ENCODE data around the gene CSRP1.

CSRP1 gene

DNA sequence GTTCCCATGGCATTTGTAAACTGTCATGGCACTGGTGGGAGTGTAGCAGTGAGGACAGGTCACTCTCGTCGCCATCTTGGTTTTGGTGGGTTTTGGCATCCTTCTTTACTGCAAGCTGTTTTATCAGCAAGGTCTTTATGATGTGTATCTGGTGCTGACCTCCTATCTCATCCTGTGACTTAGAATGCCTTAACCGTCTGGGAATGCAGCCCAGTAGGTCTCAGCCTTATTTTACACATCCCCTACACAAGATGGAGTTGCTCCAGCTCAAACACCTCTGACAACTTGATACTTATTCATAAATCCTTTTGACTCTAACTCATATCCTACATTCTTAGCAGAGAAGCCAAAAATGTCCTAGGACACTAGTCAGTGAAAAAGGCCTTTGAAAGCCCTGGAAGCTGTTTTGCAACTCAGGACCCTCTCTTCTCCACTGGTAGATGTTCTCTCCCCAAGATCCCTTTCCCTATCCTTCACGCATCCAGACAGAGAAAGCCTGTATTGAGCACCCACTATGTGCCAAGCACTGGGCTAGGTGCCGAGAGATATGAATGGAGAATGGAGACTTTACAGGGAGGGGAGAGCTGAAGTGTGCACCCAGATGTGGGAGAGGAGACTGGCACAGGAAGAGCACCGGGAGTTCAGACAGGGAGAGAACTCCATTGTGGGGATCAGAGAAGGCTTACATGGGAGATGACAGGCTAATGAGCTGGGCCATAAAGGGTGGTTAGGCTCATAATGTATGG, 6.7 kb upstream of the CSRP1 start:
- no peak for DNase-seq (ENCODE audit: low read depth in 2 of 2)

DNA sequence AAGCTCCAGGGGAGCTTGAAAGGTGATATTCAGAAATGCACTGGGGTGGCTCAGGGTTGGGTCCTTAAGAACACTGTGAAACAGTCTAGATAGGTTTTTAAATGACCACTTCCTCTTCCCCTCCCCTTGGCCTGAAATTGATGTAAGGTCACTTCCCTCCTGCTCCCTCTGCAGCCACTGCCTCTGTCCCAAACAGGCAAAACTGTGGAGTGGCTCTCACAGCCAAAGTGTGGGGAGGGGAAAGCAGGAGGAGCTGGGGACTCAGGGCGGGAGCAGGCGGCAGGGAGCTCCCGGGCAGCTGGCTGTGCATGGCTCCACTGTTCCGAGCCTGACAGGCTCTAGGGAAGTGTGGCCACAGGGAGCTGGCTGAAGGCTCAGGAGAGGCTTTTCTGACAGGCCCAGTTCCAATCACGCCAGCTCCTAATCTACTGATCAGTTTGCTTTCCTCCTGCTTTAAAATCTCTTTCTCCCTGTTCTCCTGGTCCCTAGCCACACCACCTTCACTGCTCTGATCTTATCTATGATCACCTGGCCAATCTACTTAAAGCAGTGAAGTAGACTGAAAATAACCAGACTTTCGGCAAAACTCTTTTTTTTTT, 5.1 kb upstream of the CSRP1 start:
- no peak for DNase-seq (ENCODE audit: low read depth in 2 of 2)

DNA sequence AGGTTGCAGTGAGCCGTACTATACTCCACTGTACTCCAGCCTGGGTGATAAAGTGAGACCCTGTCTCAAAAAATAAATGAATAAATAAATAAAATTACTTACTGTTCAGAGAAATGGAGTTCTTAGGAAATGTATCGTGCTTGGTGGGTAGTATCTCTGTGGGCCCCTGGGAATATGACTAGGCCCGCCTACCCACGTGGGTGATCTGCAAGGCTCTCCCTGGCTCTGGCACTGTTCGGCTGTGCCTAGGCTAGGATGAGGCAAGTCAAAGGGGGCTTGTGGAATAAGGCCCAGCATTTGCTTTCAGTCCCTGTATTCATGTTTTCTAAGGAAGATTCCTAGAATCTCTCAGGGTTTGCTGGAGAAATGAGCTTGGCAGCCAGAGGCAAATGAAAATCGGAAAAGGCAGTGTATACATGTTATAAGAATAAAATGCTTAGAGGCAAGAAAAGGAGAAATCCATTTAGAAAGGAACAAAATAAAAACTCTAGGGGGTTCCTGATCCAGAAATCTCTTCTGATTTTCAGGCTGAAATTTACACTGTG, 4.5 kb upstream of the CSRP1 start:
- no peak for DNase-seq (ENCODE audit: low read depth in 2 of 2)

DNA sequence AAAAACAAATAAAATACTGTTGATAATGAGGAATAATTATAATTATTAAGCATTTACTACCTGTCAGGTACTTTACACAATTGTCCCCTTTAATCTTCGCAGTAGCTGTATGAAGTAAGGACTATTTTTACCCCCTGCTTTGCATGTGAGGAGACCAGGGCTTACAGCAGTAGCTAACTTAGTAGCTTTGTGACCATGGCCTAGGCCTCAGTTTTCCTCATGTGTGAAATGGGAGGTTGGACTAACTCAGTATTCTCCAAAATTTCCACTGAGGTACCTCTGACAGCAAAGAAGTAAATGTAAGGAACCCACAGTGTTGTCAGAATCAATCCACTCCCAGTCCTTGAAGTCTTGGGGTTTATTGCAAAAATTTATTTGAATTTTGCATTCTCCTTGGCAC, 3.8 kb upstream of the CSRP1 start:
- DNase-seq (ENCODE audit: low read depth in 2 of 2) = no peak

DNA sequence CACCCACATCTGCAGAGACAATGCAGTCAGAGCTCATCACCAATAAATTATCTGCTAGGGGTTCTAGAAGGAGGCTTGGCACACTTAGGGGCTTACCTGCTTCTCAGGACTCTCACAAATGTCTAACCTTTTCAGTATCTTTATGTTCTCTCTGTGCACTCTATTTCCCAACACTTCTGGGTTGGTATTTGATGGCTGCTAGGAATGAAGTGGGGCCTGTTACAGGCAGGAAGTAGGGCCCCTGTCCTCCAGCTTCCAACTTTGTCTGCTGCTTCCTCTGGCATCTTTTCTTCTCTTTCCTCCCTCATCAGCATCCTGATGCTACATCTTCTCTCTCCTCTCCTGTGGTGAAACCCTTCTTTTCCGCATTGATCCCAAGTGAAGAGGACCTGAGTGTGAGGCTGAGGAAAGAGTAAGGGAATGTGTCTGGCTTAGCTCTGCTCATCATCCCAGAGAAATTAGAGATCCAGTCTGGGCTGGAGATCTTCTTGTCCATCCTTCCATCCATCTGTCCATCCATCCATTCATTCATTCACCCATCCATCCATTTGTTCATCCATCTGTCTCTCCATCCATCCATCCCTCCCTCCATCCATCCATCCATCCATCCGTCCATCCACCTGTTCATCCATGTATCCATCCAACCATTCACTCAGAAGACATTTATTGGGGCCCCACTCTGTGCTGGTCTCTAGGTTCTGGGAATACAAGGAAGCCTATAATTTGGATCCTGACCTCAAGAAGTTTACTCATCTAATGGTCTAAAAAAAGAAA, 2.9 kb upstream of the CSRP1 start:
- no peak for DNase-seq (ENCODE audit: low read depth in 2 of 2)

DNA sequence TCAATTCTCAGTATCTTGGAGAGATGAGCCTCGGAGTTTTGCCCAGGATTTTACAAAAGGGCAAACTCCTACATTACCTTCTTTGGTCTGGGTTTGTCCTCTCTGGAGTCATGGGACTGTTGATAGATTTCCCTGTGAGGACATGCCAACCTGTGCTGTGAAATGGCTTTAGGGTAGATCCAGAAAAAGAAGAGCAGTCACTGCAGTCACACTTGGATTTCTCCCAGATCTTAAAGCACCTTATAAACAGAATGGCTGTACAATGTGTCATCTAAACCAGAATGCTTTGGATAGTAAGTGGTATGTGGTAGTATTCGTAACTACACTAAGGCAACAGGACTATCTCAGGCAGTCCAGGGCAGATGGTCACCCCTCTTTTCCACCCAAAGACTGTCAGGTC, 1.9 kb upstream of the CSRP1 start:
- no peak for DNase-seq (ENCODE audit: low read depth in 2 of 2)

DNA sequence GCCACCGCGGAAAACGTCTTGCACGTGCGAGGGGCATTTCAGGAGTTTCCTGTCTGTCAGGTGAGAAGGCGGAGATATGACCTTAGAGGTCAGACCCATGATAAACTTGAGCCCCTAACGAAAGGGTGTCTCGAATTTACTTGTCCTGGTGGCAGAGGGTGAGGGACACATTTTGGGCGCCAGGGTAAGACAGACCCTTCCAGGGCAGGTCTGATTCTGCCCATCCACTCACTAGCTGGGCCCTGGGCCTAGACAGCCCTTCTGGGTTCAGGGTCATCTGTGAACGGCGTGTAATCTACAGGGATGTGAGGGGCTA, 395 bp upstream of the CSRP1 start:
- no peak for DNase-seq (ENCODE audit: low read depth in 2 of 2)

DNA sequence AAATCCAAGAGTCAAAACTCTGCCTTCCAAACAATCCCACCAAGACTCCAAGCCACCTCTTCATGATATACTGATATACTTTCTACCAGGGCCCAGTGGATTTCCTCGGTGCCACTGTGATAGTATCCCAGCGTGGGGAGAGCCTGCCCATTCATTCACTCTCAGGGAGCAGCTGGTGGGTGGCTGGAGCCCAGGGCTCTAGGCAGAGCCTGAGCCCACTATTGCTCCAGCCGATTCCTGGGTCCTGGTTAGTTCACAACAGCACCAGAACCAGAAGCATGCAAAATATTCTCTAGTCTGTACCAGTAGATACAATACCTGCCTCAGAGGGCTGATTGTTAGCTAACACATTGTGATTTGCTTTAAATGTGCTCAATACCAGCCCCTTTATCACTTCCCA, 831 bp downstream of the CSRP1 start:
- no peak for DNase-seq (ENCODE audit: low read depth in 2 of 2)

DNA sequence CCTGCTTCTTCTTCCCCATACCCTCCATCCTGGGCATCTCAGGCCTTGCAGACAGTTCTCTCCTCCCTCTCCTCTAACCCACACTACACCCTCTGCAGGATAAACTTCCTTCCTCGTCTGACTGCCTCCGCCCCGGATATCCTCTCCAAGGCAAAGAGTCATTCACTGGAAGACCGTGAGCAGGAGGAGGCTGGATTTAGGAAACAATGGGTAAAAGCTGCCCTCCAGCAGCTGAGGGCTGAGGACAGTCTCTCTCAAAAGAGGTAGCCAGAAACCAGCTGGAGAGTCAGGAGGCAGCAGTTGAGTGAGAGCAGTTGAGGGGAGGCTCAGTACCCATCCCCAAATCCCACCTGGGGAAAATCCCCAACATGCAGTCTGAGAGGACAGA, 1.4 kb downstream of the CSRP1 start:
- no peak for DNase-seq (ENCODE audit: low read depth in 2 of 2)

DNA sequence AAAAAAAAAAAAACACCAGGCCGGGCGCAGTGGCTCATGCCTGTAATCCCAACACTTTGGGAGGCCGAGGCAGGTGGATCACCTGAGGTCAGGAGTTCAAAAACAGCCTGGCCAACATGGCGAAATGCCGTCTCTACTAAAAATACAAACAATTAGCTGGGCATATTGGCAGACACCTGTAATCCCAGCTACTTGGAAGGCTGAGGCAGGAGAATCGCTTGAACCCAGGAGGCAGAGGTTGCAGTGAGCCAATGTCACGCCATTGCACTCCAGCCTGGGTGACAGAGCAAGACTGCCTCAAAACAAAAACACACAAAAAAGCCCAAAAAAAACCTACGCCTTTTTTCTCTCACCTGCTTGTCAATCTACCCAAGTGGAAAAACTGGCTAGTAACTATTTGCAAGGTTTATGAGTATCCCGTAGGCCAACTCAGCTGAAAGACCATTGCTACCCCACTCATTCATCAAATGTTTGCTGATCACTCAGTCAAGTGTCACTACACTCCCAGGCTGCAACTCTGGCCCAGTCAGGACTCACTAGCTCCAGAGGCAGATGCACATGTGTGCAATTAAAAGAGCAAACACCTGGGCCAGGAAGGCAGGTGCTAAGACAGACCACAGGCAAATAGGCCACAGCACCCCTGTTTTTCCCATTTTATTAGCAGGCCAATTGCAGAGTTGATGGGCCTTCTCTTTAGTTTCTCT, 2.0 kb downstream of the CSRP1 start:
- no peak for DNase-seq (ENCODE audit: low read depth in 2 of 2)

DNA sequence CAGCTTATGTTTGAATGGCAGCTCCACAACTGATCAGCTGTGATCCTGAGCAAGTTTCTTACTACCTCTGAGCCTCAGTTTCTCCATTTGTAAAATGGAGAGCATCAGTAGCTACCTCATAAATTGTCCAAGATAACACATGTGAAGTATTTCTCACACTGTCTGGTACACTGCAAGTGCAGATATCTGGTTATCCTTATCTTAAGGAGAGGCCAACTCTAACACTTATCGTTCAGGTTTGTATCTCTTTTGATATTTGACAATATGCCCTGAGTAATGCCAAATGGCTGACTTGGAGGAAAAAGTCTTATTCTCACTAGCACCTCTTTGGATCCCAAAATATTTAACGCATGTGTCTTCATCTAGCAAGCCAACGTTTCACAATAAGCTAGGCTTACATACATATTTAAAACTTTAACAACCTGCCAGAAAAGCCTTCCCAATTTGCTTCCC, 2.7 kb downstream of the CSRP1 start:
- DNase-seq (ENCODE audit: low read depth in 2 of 2) = no peak

DNA sequence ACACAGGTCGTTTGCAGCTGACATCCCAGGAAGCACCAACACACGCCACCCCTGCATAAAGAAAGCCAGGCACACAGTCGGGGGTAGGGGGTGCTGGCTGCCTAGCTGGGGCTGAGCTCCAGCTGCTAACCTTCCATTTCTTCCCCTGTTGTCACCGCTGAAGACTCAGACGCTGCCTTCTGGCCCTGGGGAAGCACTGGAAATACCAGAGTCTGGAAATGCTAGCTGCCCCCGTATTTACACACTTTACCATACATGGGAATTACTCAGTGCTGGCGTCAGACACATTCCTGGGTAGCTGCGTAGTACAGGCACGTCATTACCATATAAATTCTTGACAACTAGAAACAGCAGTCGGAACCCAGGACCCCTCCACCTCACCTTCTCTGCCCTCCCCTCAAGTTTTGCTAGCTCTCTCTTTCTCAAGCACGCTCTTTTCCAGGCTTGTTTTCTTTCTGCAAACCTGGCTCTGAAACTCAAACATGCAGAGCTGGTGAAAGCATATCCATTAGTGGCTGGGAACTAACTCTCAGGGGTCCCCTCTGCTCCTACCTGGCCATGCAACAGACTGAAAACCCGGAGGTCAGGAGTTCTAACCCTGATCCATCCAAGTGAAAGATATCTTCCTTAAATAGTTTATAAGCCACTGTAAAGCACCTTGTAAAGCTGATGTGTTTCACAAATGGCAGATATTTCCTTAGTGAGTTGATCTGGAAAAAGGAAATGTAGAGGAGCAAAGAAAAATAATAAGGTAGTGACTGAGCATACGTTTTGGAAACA, 3.3 kb downstream of the CSRP1 start:
- no peak for DNase-seq (ENCODE audit: low read depth in 2 of 2)

DNA sequence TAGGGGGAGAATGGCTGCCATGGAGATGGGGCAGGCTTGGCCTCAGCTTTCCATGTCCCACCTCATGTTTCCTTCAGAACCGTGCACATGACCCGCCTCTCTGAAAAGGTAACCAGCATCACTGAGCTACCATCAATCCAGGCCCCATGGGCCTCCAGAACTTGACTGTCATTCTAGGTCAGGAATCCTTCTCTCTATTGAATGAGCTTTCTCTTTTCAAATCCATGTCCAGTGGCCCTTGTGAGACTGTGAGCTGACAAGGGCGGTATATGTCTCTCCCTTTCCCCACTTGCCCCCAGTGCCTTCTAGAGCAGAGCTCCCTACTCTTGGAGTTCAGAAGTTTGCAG, 4.4 kb downstream of the CSRP1 start:
- DNase-seq (ENCODE audit: low read depth in 2 of 2) = no peak

DNA sequence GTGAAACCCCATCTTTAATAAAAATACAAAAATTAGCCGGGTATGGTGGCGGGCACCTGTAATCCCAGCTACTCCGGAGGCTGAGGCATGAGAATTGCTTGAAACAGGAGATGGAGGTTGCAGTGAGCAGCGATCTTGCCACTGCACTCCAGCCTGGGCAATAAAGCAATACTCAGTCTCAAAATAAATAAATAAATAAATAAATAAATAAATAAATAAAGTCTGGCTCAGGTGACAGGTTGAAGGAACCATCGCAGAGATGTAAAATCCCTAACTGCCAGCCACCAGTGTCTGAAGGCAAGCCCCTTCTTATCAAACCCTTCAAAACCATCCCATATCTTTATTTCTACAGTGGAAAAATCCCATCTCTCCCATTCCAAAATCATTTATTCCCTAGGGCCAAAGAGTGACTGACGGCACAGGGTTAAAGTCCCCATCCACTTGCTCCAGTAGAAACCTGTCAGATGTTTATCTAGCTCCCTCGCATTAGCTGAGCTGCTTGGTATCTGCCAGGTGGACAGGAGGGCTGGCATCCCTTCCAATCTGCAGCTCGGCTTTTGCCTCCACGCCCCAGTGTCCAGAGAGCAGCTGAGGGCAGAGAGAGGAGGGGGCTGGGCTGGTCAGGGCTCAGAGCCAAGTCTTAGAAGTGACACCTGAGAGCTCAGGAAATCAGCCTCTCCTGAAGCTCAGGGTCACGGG, 5.0 kb downstream of the CSRP1 start:
- DNase-seq (ENCODE audit: low read depth in 2 of 2) = no peak

DNA sequence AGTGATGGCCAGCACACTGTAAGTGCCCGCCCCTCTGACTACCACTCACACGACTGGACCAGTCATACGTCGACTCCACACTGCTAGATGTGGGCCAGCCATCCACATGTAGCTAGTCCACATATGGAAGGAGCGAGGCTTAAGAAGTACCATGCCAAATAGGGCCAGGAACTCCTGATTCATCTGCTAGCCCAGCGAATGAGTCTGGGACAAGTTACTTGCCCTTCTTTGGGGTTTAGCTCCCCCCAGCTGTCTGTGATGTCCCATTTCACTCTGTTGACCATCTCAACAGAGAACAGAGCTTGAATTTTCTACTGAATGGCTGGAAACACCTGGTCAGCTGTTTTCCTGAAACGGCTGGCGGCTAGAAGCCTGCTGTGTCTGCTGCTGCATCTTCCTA, 5.8 kb downstream of the CSRP1 start:
- DNase-seq (ENCODE audit: low read depth in 2 of 2) = no peak

DNA sequence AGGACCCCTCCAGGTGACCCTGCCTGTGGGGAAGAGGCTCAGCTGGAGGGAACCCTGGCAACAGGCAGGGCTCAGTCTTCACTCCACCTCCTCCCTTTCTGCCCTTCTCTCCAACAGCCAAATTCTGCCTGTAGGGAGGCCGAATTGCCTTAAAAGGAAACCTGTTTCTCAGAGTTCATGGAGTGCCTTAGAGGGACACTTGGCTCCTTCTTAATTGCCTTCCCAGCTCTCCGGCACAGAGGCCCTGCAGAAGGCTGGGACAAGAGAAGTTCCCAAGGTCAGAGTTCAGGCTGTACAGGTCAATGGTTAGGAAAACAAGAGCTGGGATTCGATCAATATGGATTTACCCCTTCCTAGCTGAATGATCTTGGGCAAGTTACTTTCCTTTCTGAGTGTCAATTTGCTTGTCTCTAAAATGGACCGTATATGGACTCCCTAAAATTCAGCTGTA, 6.2 kb downstream of the CSRP1 start:
- no peak for DNase-seq (ENCODE audit: low read depth in 2 of 2)

DNA sequence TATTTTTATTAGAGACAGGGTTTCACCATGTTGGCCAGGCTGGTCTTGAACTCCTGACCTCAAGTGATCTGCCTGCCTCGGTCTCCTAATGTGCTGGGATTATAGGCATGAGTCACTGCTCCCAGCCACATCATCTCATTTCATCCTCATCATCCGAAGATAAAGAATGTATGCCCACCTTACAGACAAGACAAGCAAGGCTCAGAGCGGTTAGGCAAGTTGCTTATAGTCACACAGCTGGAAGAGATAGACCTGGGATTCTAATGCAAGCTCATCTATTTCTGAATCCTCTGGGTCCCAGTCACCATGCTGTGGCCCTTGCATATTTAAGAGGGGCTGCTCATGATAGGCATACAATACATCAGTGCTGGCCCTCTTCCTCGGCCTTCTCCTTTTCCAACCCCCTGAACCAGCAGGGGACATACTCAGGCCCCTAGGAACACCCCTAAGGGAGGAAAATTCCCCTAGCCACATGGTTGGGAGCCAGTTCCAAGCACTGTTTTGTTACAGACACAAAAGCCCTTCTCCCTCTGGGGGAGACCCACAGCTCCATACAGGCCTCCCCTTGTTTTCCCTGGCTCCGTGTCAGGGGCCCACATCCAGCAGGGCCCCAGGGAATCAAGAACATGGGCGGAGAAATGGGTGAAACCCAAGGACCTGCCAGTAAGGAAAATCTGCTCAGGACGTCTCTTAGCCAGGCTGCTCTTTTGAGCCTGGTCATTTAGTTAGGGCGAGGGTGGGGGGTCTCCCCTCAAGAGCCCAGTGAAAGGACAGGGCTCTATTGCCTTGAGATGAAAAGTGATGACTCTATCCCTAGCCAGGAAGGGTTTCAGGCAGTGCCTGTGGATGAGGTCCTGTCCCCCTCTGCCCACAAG, 6.9 kb downstream of the CSRP1 start:
- no peak for DNase-seq (ENCODE audit: low read depth in 2 of 2)

DNA sequence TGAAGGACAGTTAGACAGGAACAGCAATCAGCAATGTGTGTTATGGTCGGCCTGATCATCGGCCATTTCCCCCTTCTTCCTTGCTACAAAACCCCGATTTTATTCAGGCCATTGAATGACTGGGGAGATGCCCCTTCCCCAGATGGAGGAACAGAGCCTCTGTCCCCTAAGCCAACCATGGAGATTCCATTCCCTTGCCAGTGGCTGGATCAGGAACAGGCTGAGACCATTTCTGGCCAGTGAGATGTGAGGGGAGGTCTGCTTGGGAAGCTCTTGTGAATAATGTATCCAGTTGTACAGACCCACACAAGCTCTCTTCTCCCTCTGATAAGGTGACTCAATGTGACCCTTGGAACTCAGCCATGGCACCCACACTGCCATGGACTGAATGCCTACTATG, 7.7 kb downstream of the CSRP1 start:
- DNase-seq (ENCODE audit: low read depth in 2 of 2) = no peak

DNA sequence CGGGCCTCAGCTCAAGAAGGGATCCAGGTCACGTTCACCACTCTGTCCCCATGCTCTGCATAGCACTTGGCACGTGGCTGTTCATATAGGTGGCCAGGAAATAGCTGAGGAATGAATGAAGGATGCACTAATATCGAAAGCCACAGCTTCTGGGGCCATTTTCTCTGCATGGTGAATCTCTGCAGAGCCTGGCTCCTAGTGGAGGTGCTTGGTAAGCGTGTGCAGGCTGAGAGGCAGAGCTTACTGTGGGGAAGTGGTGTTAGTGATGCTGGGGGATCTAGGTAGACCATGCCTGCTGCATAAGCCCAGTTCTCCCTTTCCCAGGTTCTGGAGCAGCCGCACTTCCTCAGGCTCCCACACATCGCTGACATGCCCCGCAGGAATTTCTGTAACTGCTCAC, 8.3 kb downstream of the CSRP1 start:
- no peak for DNase-seq (ENCODE audit: low read depth in 2 of 2)

DNA sequence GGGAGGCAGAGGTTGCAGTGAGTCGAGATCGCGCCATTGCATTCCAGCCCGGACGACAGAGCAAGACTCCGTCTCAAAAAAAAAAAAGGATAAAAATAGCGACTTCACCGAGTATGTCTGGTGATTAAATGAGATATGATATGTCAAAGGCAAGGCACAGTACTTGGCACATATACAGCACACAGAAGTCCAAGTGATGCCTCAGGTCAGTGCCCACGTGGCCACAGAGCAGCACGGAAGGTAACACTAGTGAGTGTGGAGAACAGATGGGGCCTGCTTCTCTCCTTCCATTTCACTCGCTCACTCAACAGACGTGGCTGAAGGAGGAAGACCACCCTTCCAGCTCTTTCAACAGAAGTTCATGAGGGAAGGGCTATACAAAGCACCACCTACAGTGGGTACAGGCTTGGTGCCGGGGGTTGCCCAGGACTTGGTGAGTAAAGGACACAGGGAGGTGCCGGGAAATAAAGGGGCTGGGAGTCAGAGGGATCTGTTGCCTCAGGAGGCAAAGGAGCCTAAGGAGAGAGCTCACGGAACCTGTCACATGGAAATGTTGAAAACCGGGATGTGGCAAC, 8.9 kb downstream of the CSRP1 start:
- no peak for DNase-seq (ENCODE audit: low read depth in 2 of 2)

Measured in stimulated activated CD8-positive, alpha-beta memory T cell treated with anti-CD3 and anti-CD28 coated beads, Interleukin-15, amount 100 ng/mL, for 48 hours (primary cell).